HTR-8/SVneo (cell line): Measurements from ENCODE around the gene CSRP1.
"Not testable (repeated sequence)": the region's sequence is repeated elsewhere in the genome, so short reads cannot be mapped to it uniquely, and the experiment has no call there.

Experiments used
- DNase-seq: peaks from one replicate; pipeline ENCODE4 v3.0.0; 2011; ENCODE audit warnings: low spot score, mixed read lengths; ENCODE audit not compliant: insufficient read length
- FAIRE-seq: peaks from 2 replicates; lab custom pipeline; 2011; peaks lifted over from hg19 to GRCh38; lab: Jason Lieb, UNC

The CSRP1 gene

GRCh38 chr1:201482755-201483154, 24.2 kb downstream of the CSRP1 start:
- FAIRE-seq (no peak), DNase-seq (no peak)

GRCh38 chr1:201481761-201482493, 25.0 kb downstream of the CSRP1 start:
- FAIRE-seq (peak; percentile 4), DNase-seq (peak; percentile 92)

- DNase-seq (no peak), FAIRE-seq (no peak)
Measured at GRCh38 chr1:201481004-201481380, 25.9 kb downstream of the CSRP1 start.

GRCh38 chr1:201480231-201481003, 26.5 kb downstream of the CSRP1 start:
- DNase-seq = no peak
- FAIRE-seq = no peak

GRCh38 chr1:201479201-201479730, 27.7 kb downstream of the CSRP1 start:
- FAIRE-seq = no peak
- DNase-seq = no peak

- not testable (repeated sequence) for FAIRE-seq, DNase-seq
Measured at GRCh38 chr1:201478666-201479065, 28.3 kb downstream of the CSRP1 start.

- DNase-seq (no peak), FAIRE-seq (no peak)
Measured at GRCh38 chr1:201476670-201477344, 30.1 kb downstream of the CSRP1 start.

GRCh38 chr1:201475915-201476669, 30.8 kb downstream of the CSRP1 start:
- DNase-seq (no peak), FAIRE-seq (no peak)

GRCh38 chr1:201475130-201475529, 31.8 kb downstream of the CSRP1 start:
- FAIRE-seq (no peak), DNase-seq (no peak)

- DNase-seq (no peak), FAIRE-seq (no peak)
Measured at GRCh38 chr1:201473296-201473695, 33.6 kb downstream of the CSRP1 start.

- not testable (repeated sequence) for DNase-seq, FAIRE-seq
Measured at GRCh38 chr1:201472321-201472720, 34.6 kb downstream of the CSRP1 start.

- DNase-seq = no peak
Measured at GRCh38 chr1:201471772-201472171, 35.2 kb downstream of the CSRP1 start.

GRCh38 chr1:201470581-201470980, 36.3 kb downstream of the CSRP1 start:
- DNase-seq = no peak
- FAIRE-seq = no peak

More at GRCh38 chr1:201471772-201472171, 35.2 kb downstream of the CSRP1 start:
- FAIRE-seq = no peak

- DNase-seq (no peak), FAIRE-seq (peak; percentile 4)
Measured at GRCh38 chr1:201469645-201470074, 37.3 kb downstream of the CSRP1 start.

- DNase-seq (peak; percentile 90), FAIRE-seq (peak; percentile 99)
Measured at GRCh38 chr1:201468844-201469644, 37.9 kb downstream of the CSRP1 start, which contains the start of gene PHLDA3. Gene PHLDA3 (minus strand): TSS chr1:201469188. CDS start chr1:201468786, 402 bp downstream.

GRCh38 chr1:201468501-201468843, 38.5 kb downstream of the CSRP1 start:
- FAIRE-seq = no peak
- no peak for DNase-seq

GRCh38 chr1:201466492-201466891, 40.4 kb downstream of the CSRP1 start:
- FAIRE-seq (no peak), DNase-seq (no peak)

- FAIRE-seq (peak; percentile 9), DNase-seq (no peak)
Measured at GRCh38 chr1:201465698-201466290, 41.1 kb downstream of the CSRP1 start.
